GM12873 (cell line): Measurements from ENCODE around the gene CBX2.
A peak's percentile ranks its signal among the peaks of the same experiment; 100 is the strongest.

Experiments used
- CTCF ChIP-seq: IDR thresholded peaks from 2 replicates; pipeline ENCODE4 v1.5.1; 2012; ENCODE audit warnings: low read depth, mild to moderate bottlenecking, moderate library complexity, low read length, control low read depth; ENCODE audit not compliant: insufficient read depth; ENCODE audit errors: missing control alignments

Gene CBX2

GRCh38 chr17:79739148-79740062 lies 38.5 kb upstream of the CBX2 start:
- no peak for TF ChIP-seq CTCF

GRCh38 chr17:79740413-79740812 lies 37.5 kb upstream of the CBX2 start:
- no peak for TF ChIP-seq CTCF

- no peak for TF ChIP-seq CTCF
Observed at GRCh38 chr17:79741401-79741750, 36.6 kb upstream of the CBX2 start.

GRCh38 chr17:79741751-79742588 lies 36.0 kb upstream of the CBX2 start:
- TF ChIP-seq CTCF, result peak; percentile 79

GRCh38 chr17:79742589-79742918 lies 35.4 kb upstream of the CBX2 start:
- TF ChIP-seq CTCF, result no peak

- no peak for TF ChIP-seq CTCF
Observed at GRCh38 chr17:79742951-79743476, 34.9 kb upstream of the CBX2 start.

GRCh38 chr17:79743614-79744013 lies 34.3 kb upstream of the CBX2 start:
- TF ChIP-seq CTCF, result no peak
